A172 (cell line): ENCODE results near the gene SYT15. TPM values are rescaled to one million over a fixed set of nuclear protein-coding genes. Genes with fewer than 3 reads are reported as not detected.
A peak's percentile ranks its signal among the peaks of the same experiment; 100 is the strongest.

Experiments
- DNase-seq: peaks from one replicate; pipeline ENCODE4 v3.0.0-alpha.2; 2015; ENCODE audit warnings: low spot score
- total RNA-seq: library from RNA; depleted of rRNA; stranded (reverse); fragments of >200 nt; shearing (Covaris generic); gene quantifications from 2 replicates; pipeline ENCODE4 v1.2.3, GENCODE V29; 2014

The SYT15 gene
- total RNA-seq, 1 experiment from 2014 or later, result not detected

DNA sequence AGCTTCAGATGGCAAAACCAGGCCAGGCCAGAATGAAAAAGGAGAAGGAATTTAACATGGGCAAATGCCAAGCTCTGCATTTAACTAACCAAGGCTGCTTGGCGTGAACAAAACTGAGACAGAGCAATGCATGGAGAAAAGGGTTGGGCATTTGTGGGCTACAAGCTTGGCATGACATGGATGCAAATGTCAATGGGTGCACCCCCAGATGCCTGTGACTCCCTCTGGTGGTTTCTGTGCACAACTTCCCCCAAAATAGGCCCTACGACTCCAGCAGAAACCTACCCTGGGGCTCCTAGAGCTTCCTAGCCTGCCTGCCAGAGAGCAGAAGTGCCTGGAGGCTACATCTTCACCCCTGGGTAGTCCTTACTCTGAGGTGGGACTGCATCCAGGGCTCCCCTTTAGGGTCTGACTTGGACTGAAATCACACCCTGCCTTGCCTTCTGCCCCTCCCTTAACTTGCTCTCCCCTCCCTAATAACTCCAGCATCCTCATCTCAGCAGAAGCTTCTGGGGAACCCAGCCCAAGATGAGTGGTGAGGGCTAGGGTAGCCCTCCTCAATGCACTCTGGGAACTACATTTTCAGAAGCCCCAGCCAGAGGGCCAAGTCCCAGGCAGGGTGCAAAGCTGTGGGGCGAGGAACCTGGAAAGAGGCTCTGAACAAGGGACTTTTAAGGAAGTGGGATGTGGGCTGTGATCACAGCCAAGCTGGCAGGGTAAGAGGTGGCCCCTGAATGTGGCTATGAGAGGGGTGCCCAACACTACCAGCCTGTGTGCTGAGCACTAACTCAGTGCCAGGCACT, 33.7 kb upstream of the SYT15 start:
- peak; percentile 30 for DNase-seq

DNA sequence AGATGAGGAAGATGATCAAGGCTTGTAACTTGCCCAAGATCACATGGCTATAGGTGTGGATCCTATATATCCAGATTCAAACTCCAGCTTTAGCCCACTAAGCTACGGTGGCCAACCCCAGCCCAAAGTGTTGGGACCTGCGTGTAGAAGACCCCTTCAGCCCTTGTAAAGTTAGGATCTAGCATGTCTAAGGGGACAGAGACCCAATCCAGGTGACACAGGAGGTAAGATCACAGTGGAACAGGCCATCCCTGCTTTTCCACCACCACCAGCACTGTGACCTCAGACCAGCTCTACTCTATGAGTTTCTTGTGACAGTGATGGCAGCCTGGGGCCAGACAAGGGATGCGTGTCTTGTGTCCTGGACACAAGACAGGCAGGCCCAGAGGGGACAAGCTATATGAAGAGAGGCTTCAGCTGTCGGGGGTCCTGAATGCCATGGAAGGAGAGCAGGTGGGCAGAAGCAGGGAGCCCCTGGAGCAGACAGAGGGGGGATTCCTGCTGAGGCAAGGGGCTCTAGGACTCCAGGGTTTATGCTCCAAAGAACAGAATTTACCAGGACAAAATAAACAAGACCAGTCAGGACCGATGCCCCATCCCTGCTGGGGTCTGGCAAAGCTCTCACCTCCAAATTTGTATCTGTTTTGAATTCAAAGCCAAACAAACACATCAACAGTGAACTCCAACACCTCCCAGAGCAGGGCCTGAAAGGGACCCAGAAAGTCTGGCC, 32.9 kb upstream of the SYT15 start:
- DNase-seq, result no peak

DNA sequence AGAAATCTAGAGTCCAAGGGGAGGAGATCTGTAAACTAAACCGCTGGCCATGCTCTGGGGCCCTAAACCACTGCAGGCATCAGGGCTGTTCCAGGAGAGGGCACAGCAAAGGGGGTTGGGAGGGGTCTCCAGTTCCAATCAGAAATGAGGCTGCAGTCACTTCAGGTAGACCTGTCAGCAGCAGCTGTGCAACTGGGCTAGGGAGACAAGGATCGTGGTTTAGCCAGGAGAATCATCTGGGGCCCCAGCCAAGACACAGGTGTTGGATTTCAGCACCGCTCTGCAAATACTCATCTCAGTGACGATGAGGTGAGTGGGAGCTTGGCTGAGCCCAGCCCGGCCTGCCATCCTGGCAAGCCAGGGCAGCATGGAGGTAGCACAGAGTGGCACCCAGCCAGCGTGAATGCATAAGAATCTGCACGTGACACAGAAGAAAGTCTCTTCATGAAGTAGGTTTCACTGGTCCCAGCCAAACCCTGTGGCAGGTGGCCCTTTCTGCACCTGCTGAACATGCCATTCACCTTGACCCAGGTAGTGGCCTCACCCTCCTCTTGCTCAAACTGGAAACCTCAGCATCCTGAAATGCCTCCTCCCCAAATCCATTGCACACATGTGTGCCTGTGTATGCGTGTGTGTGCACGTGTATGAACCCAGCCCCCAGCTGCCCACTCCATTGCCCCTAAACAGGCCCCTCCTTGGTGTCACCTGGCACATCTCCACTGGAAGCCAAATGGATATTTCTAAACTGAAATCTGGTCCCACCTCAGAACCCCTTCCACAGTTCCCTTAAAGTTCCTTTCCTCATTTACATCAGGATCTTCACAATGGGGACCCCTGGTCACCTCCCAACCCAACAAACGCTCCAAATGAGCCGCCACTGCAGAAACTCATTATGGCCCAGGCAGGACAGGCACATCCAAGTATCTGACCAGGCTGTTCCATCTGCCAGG, 32.1 kb upstream of the SYT15 start:
- no peak for DNase-seq

GRCh38 chr10:46547541-46548497, 31.1 kb upstream of the SYT15 start:
- DNase-seq, result no peak

DNA sequence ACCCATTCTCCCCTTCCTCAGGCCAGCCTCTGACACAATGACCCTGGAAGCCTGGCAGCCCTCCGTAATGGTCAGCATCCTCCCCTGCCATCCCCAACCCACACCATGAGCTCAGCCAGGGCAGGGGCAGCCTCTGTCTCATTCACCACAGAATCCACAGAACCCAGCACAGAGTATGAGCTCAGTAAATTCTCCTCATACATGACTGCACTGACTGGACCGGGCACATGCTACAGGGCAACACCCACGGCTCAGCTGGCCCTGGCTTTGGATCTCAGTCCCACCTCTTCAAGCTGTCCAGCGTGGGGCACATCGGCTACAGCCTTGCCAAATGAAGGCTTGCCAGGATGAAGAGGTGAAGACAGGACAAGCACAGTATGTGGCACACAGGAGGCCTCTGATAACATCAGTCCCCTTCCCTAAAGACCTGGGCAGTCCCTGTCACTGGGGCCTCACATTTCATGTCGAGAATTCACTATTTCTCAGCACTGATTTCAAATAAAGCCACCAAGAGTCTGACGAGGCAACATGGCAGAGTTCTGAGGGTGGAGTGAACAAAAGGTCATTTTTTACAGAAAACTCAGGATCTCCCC, 30.3 kb upstream of the SYT15 start:
- DNase-seq, result no peak

- DNase-seq, result no peak
Observed at GRCh38 chr10:46549171-46550075, 29.5 kb upstream of the SYT15 start.

DNA sequence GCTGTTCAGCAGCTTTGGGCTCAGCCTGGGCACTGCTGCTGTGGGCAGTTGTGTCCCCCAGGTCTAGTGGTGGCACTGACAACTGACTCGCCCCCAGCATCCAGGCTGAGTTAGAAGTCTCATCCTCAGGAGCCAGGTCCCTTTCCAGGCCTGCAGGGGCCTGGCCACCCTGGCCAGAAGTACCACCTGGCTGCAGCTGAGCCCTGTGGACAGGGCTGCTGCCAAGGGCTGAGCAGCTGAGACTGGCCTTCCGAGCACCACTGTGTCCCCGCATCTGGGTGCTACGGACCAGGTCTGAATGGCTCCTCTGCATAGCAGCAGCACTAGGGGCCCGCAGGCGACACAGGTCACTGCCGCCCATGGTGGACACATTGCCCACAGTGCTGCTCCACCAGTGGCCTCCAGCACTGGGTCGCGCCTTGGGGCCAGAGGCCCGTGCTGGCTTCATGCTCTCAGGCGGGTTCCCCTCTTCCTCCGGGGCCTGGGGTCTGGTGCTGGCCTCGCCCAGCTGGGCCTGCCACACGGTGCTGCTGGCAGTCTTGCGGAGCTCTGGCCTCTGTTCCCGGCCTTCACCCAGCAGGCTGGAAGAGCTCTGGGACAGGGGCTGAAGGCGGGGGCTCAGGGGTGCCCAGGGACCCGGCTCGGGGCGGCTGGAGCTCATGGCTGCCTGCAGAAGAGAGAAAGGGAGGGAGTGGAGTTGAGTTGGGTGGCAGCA, 28.7 kb upstream of the SYT15 start:
- no peak for DNase-seq

GRCh38 chr10:46550795-46551700, 27.9 kb upstream of the SYT15 start:
- DNase-seq, result no peak

DNA sequence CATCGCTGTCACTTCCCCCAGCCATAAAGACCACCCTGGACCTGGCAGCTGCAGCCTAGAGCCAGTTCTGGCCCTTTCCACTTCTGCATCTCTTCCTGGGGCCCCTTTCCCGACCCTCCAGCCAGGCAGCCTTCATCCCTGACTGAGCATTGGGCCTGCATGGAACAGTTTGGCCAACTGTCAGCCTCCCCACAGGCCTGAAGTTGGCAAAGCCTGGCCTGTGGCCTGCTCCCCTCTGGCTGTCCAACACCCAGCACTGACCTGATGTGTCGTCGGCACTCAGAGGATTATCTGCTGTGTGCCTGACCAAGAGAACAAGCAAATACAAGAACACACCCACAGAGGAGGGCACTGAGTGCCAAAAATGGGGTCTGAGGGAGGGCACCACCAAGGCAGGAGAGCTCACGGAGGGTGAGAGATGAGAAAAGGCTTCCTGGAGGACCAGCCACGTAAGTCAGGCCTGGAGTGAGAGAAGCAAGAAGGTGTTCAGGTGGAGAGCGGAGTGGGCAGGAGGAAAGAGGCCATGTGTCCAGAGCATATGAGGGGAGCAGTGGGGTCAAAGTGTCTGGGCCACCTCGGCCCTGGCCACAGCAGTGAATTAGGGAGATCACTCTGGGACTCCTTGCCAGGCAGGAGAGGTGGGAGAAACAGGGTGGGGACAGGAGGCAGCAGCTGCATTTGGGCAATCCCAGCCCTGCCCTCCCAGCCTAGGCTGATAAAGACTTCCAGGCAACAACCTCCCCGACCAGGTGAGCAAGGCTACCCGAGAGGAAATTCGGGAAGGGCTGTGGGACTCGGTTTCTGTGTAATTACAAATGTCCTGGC, 27.0 kb upstream of the SYT15 start:
- no peak for DNase-seq

- DNase-seq, result no peak
Observed at GRCh38 chr10:46552526-46553237, 26.2 kb upstream of the SYT15 start.

- DNase-seq, result no peak
Observed at GRCh38 chr10:46553238-46554049, 25.5 kb upstream of the SYT15 start.

GRCh38 chr10:46554166-46554781, 24.7 kb upstream of the SYT15 start:
- no peak for DNase-seq

DNA sequence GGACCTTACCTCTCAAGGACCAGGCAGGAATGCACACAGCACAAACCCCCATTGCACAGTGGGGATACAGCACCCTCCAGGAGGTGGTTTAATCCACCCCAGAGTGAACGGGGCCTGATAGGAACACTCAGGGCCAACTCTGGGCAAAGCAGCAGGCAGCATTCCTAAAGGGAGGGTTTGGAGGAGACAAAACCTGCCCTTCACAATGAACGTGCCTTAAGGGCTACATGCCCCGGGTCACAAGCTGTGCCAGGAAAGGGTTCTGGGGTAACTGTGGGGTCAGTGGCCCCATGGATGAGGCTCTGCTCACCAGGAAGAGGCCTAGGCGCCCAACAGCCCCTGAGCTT, 23.6 kb upstream of the SYT15 start:
- DNase-seq, result no peak

- no peak for DNase-seq
Observed at GRCh38 chr10:46555713-46556514, 23.0 kb upstream of the SYT15 start.
